GM12878 (cell line): ENCODE data around the gene ZFYVE19. TPM values are rescaled to one million over a fixed set of nuclear protein-coding genes. Genes with fewer than 3 reads are reported as not detected.

Source experiments
- ATAC-seq: fragments of 200-7000 bp; cut with Tn5 transposase; 3 replicates; pipeline ENCODE4 v1.9.1; 2020; ENCODE audit warnings: mild to moderate bottlenecking, moderate library complexity
- BruUV-seq: library from RNA; stranded (reverse); fragments of 400-500 nt; replicated peaks from 2 replicates; lab custom pipeline; 2021; lab: Mats Ljungman, UMichigan
- CTCF ChIA-PET: fragments of 300-600 bp; sonication (Branson Sonifier 250); formaldehyde crosslinking; extraction: SDS; loops from one replicate; lab custom pipeline; 2021; ENCODE audit warnings: inconsistent platforms; lab: Yijun Ruan, JAX
- POLR2A ChIA-PET: fragments of 350-600 bp; formaldehyde crosslinking; extraction: SDS; loops from one replicate; lab custom pipeline; 2021; ENCODE audit warnings: inconsistent platforms; lab: Charles Lee
- RAD21 ChIA-PET: fragments of 300-600 bp; sonication (Branson Sonifier 250); formaldehyde crosslinking; loops from one replicate; lab custom pipeline; 2023; ENCODE audit warnings: antibody characterized with exemption; ENCODE audit not compliant: unreplicated experiment; lab: Charles Lee
- SMC1A ChIA-PET: fragments of 300-600 bp; sonication (Branson Sonifier 250); formaldehyde crosslinking; loops from one replicate; lab custom pipeline; 2023; ENCODE audit not compliant: unreplicated experiment, uncharacterized antibody; lab: Charles Lee
- DNase-seq: peaks from one replicate; pipeline ENCODE4 v3.0.0-alpha.2; 2011; ENCODE audit warnings: low read depth, low spot score
- FAIRE-seq: peaks from 3 replicates; lab custom pipeline; 2011; peaks lifted over from hg19 to GRCh38; lab: Jason Lieb, UNC
- H2AFZ ChIP-seq: 2 replicates; pipeline ENCODE4 v1.6.0; 2011; ENCODE audit warnings: low read depth, low read length, control low read depth; ENCODE audit not compliant: control insufficient read depth
- H3K27ac ChIP-seq: 2 replicates; pipeline ENCODE4 v1.5.1; 2011; ENCODE audit warnings: control low read depth; ENCODE audit not compliant: control insufficient read depth, insufficient read depth
- H3K27me3 ChIP-seq, 2 experiments: replicated peaks in 1 of 2; 2 replicates each; pipeline versions ENCODE4 v1.6.0 to v1.6.1; 2011; ENCODE audit warnings: low read length in 1 of 2; ENCODE audit not compliant: control insufficient read depth in 2 of 2, insufficient read depth in 2 of 2
- H3K36me3 ChIP-seq, 2 experiments: 2 replicates each; pipeline ENCODE4 v1.5.1; 2011; ENCODE audit warnings: low read length in 1 of 2; ENCODE audit not compliant: control insufficient read depth in 2 of 2, insufficient read depth in 2 of 2
- H3K4me1 ChIP-seq: 2 replicates; pipeline ENCODE4 v1.6.1; 2011; ENCODE audit warnings: mild to moderate bottlenecking, low read length, moderate library complexity, mixed read lengths; ENCODE audit not compliant: control insufficient read depth, insufficient read depth
- H3K4me2 ChIP-seq: 2 replicates; pipeline ENCODE4 v1.6.0; 2011; ENCODE audit warnings: control low read depth; ENCODE audit not compliant: control insufficient read depth, insufficient read depth
- H3K4me3 ChIP-seq: fragments of 200-600 bp; sonication (generic); 2 replicates; pipeline ENCODE4 v1.5.1; 2016
- H3K79me2 ChIP-seq: 2 replicates; pipeline ENCODE4 v1.6.0; 2011; ENCODE audit warnings: low read length; ENCODE audit not compliant: control insufficient read depth, insufficient read depth
- H3K9ac ChIP-seq: 2 replicates; pipeline ENCODE4 v1.8.0; 2011; ENCODE audit warnings: low read length, control low read depth, mixed read lengths; ENCODE audit not compliant: control insufficient read depth, insufficient read depth
- H3K9me3 ChIP-seq: replicated peaks from 3 replicates; pipeline ENCODE4 v1.5.1; 2011; ENCODE audit warnings: mild to moderate bottlenecking, low read length; ENCODE audit not compliant: control insufficient read depth, insufficient read depth
- H4K20me1 ChIP-seq: 2 replicates; pipeline ENCODE4 v1.6.0; 2011; ENCODE audit not compliant: control insufficient read depth, insufficient read depth
- CBX3 ChIP-seq: fragments of 200-600 bp; sonication (generic); IDR thresholded peaks from 2 replicates; pipeline ENCODE4 v1.6.1; 2016; ENCODE audit warnings: low read depth, borderline replicate concordance
- CEBPZ ChIP-seq: fragments of 150-350 bp; IDR thresholded peaks from 2 replicates; pipeline ENCODE4 v1.6.1; 2016; ENCODE audit warnings: low read depth, low read length
- EED ChIP-seq: sonication (generic); IDR thresholded peaks from 2 replicates; pipeline ENCODE4 v1.6.1; 2016; ENCODE audit warnings: antibody characterized with exemption, low read depth
- HCFC1 ChIP-seq: fragments of 150-350 bp; IDR thresholded peaks from 2 replicates; pipeline ENCODE4 v1.6.1; 2014; ENCODE audit warnings: low read length
- MTA3 ChIP-seq: IDR thresholded peaks from 2 replicates; pipeline ENCODE4 v1.6.1; 2012; ENCODE audit warnings: low read length, inconsistent platforms, borderline replicate concordance
- SREBF2 ChIP-seq: IDR thresholded peaks from 2 replicates; pipeline ENCODE4 v1.6.1; 2012; ENCODE audit warnings: mild to moderate bottlenecking, low read length
- SUZ12 ChIP-seq: fragments of 200-600 bp; sonication (generic); IDR thresholded peaks from one replicate; pipeline ENCODE4 v1.6.1; 2018; ENCODE audit warnings: antibody characterized with exemption, mild to moderate bottlenecking; ENCODE audit not compliant: unreplicated experiment
- TAF1 ChIP-seq: IDR thresholded peaks from 2 replicates; pipeline ENCODE4 v1.6.1; 2011; ENCODE audit warnings: mild to moderate bottlenecking, low read depth, low read length, borderline replicate concordance
- WGBS: methylation state at CpG from one replicate; pipeline ENCODE4 v1.1.6; 2016; ENCODE audit warnings: low lambda C conversion rate; ENCODE audit not compliant: insufficient replicate concordance, insufficient coverage; ENCODE audit errors: missing lambda C conversion rate; 5-methylcytosine and 5-hydroxymethylcytosine counted together
- in situ Hi-C: fragments of 300-500 bp; cut with MboI; formaldehyde crosslinking; loops from 9 replicates; pipeline ENCODE4 v1.14.3; 2018; ENCODE audit warnings: mixed read lengths
- intact Hi-C: fragments of 100-400 bp; cut with micrococcal nuclease; formaldehyde crosslinking; loops from one replicate; pipeline ENCODE4 v1.14.2; 2022; ENCODE audit not compliant: unreplicated experiment
- polyA plus RNA-seq, 11 experiments: library from polyadenylated mRNA; depleted of rRNA in 4 of 11; unstranded in 6 of 11; stranded (reverse) in 5 of 11; fragments of >200 nt; fragmentation: Nextera tagmentation in 4 of 11; fragmentation: Illumina TruSeq in 1 of 11; extraction: Ambion mirVana in 4 of 11; extraction: Trizol in 1 of 11; gene quantifications; 1 replicate in 1 of 11; 2 replicates in 10 of 11; pipeline versions ENCODE4 v1.2.1 to v1.2.3, GENCODE V29; 2011 to 2016; ENCODE audit warnings: inconsistent platforms in 2 of 11, missing spikeins in 2 of 11, low read depth in 1 of 11
- total RNA-seq, 4 experiments: library from RNA; depleted of rRNA in 3 of 4; stranded (reverse); fragments of >200 nt in 3 of 4; fragmentation: Illumina TruSeq in 1 of 4; extraction: Trizol in 1 of 4; gene quantifications; 2 replicates each; pipeline versions ENCODE4 v1.2.1 to v1.2.3, GENCODE V29; 2013 to 2021
- TF ChIP-seq, protein P1 (sequence below): IDR thresholded peaks from 2 replicates; pipeline ENCODE4 v1.6.1; 2012; ENCODE audit warnings: low read depth, low read length, improper control_type of control experiment
- TF ChIP-seq, protein P2 (sequence below): IDR thresholded peaks from 2 replicates; pipeline ENCODE4 v1.6.1; 2012; ENCODE audit warnings: low read length, inconsistent platforms

ZFYVE19 gene
- total and polyA plus RNA-seq, 10 of the 15 experiments (the other 5 are each of a cell fraction or from before 2014, with no cell fraction given), result 1.7 to 36.3 (median 17.0) TPM

GRCh38 chr15:40771242-40771641 is 35.6 kb upstream of the ZFYVE19 start:
- Histone ChIP-seq H3K36me3 (peaks cover 0 to 16% of the 10 kb centered on the region in 2 experiments; a peak in 2 of 4 replicates), H3K4me1 (peaks cover 26% of the 10 kb centered on the region), H3K79me2 (no peaks in the 10 kb centered on the region), H3K4me3 (no peak overlapping the region), H4K20me1 (no peaks in the 10 kb centered on the region), H3K4me2 (no peak overlapping the region), H3K27ac (no peak overlapping the region), H3K9me3 (no peaks in the 10 kb centered on the region), H2AFZ (no peak overlapping the region), H3K27me3 (no peaks in the 10 kb centered on the region), H3K9ac (no peak overlapping the region)
- intact Hi-C loops (no loop called here), in situ Hi-C loops (no loop called here)
- ATAC-seq (no peak), FAIRE-seq (no peak), DNase-seq (no peak)
- ChIA-PET POLR2A (interaction anchor here (2.3 to 2.7 kb wide), 2 partner anchors 77 to 100 kb away, joined by 9 to 12 read pairs; partner anchors contain the start of gene RAD51), CTCF (interaction anchor here (1.5 to 1.9 kb wide), 2 partner anchors 8 to 77 kb away, joined by 5 to 6 read pairs; partner anchors contain the start of gene RAD51), RAD21 (interaction anchor here (3.3 kb wide), 1 partner anchor 11 kb away, joined by 11 read pairs; no protein-coding TSS in a partner anchor), SMC1A (interaction anchor here (1.1 kb wide), 1 partner anchor 14 kb away, joined by 3 read pairs; no protein-coding TSS in a partner anchor)
- 94% methylated on average over 5 of the region's 5 CpGs for WGBS
- BruUV-seq, result no TSS peak
- TF ChIP-seq CBX3 (no peak), SREBF2 (no peak)

DNA sequence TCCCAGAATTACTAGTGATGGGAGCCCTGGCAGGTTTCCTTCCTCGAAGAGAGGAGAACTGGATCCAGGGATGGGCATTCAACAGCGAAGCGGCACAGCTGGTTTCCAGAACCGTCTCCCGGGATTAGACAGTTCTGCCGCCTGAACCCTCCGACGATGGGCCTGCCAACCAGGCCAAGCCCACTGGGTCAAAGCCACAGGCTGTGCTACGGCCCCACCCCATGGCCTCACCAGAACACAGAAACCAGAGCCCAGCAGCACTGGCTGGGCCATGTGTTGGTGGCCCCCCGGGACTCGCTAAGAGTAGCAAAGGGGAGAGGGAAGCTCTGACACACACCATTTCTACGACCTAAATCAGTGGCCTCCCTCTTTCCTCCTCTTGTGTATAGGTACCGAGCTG is 34.9 kb upstream of the ZFYVE19 start:
- in situ Hi-C loops (no loop called here), intact Hi-C loops (no loop called here)
- CTCF ChIA-PET, result interaction anchor here (2.4 kb wide), 1 partner anchor 10 kb away, joined by 12 read pairs; no protein-coding TSS in a partner anchor
- SMC1A ChIA-PET, result no interaction called here
- H3K36me3 ChIP-seq, result peaks cover 0 to 20% of the 10 kb centered on the region in 2 experiments; a peak in 2 of 4 replicates
- WGBS, result 96% methylated on average over 13 of the region's 13 CpGs
- POLR2A ChIA-PET, result interaction anchor here (0.6 to 0.7 kb wide), 2 partner anchors 365 to 380 kb away, joined by 3 to 4 read pairs; no protein-coding TSS in a partner anchor
- no peak overlapping the region for H3K27ac ChIP-seq
- no peak overlapping the region for H2AFZ ChIP-seq
- H3K79me2 ChIP-seq, result no peaks in the 10 kb centered on the region
- no peaks in the 10 kb centered on the region for H3K9me3 ChIP-seq
- peaks cover 26% of the 10 kb centered on the region for H3K4me1 ChIP-seq
- H3K4me2 ChIP-seq, result no peak overlapping the region
- no peak for FAIRE-seq
- H3K9ac ChIP-seq, result no peak overlapping the region
- DNase-seq, result no peak
- no peaks in the 10 kb centered on the region for H4K20me1 ChIP-seq
- BruUV-seq, result no TSS peak
- ATAC-seq, result no peak
- no peak overlapping the region for H3K4me3 ChIP-seq
- H3K27me3 ChIP-seq, result no peaks in the 10 kb centered on the region
- RAD21 ChIA-PET, result no interaction called here
- TF ChIP-seq, protein P1, sequence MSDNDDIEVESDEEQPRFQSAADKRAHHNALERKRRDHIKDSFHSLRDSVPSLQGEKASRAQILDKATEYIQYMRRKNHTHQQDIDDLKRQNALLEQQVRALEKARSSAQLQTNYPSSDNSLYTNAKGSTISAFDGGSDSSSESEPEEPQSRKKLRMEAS, result no peak
- TF ChIP-seq CEBPZ, result no peak
- no peak for TF ChIP-seq SUZ12
- TF ChIP-seq, protein P2, sequence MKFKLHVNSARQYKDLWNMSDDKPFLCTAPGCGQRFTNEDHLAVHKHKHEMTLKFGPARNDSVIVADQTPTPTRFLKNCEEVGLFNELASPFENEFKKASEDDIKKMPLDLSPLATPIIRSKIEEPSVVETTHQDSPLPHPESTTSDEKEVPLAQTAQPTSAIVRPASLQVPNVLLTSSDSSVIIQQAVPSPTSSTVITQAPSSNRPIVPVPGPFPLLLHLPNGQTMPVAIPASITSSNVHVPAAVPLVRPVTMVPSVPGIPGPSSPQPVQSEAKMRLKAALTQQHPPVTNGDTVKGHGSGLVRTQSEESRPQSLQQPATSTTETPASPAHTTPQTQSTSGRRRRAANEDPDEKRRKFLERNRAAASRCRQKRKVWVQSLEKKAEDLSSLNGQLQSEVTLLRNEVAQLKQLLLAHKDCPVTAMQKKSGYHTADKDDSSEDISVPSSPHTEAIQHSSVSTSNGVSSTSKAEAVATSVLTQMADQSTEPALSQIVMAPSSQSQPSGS, result no peak
- TF ChIP-seq EED, result no peak
- TF ChIP-seq MTA3, result no peak
- no peak for TF ChIP-seq HCFC1
- no peak for TF ChIP-seq TAF1
